Globus pallidus (tissue), 1 donor: ENCODE measurements around the gene LTC4S.
"Not testable (repeated sequence)": the region's sequence is repeated elsewhere in the genome, so short reads cannot be mapped to it uniquely, and the experiment has no call there.

Source experiments
- DNase-seq: peaks from one replicate; pipeline ENCODE4 v3.0.0-alpha.2; 2015; ENCODE audit warnings: low spot score

LTC4S gene

DNA sequence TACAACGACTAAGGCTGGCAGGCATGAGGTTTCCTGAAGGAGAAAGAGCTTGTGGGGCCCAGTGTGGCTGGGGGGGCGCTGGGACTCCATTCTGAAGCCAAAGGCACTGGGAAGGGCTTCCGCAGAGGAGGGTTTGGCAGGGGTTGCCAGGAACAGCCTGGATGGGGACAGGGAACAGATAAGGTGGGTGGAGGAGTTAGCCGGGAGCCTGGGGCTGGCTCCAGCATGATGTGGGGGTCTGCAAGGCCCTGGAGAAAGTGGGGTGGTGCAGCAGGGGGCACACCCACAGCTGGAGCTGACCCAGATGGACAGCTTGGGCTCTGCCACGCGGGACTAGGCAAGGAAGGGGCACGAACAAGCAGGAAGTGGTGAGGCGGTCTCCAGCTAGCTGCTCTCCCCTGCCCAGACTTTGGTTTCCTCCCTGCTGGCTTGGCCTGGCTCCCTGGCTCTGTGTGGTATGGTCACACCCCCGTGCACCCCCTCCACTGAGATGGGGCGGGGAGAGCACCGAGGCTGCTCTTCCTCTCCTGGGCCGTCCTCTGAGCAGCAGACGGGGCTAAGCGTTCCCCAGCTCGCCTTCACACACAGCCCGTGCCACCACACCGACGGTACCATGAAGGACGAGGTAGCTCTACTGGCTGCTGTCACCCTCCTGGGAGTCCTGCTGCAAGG lies at the start of gene LTC4S:
Gene LTC4S, plus strand, starts transcription at position 519 of the 672 bp plus-strand sequence. Its CDS starts 95 bp downstream, at position 614.
- peak; percentile 67 for DNase-seq

GRCh38 chr5:179744106-179744505 lies 49.7 kb upstream of the LTC4S start:
- not testable (repeated sequence) for DNase-seq

DNA sequence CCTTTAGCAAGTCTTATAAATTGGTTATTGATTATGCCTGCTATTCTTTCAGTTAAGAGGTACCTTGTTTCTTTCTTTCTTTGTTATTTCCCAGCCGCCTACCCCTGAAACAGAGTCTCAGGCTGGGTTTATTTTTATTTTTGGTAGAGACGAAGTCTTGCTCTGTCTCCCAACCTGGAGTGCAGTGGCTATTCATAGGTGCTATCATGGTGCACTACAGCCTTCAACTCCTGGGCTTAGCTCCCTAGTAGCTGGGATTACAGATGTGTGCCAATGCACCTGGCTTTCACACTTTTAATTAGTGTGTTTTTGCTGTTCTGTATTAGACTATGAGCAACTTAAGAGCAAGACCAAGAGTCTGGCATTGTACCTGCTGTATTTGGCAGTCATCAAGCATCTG lies 46.9 kb upstream of the LTC4S start:
- no peak for DNase-seq

DNA sequence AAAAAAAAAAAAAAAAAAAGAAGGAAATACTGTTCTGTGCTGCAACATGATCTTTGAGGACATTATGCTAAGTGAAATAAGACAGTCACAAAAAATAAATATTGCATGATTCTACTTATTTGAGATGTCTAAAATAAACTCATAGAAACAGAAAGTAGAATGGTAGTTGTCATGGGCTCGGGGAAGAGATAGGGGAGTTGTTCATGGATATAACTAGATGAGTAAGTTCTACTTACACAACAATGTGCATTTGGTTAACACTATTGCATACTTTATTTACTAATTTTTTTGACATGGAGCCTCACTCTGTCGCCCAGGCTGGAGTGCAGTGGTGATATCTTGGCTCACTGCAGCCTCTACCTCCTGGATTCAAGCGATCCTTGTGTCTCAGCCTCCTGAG lies 46.0 kb upstream of the LTC4S start:
- no peak for DNase-seq

GRCh38 chr5:179749857-179750508 lies 43.8 kb upstream of the LTC4S start:
- no peak for DNase-seq

- no peak for DNase-seq
Observed at GRCh38 chr5:179753971-179754370, 39.8 kb upstream of the LTC4S start.

DNA sequence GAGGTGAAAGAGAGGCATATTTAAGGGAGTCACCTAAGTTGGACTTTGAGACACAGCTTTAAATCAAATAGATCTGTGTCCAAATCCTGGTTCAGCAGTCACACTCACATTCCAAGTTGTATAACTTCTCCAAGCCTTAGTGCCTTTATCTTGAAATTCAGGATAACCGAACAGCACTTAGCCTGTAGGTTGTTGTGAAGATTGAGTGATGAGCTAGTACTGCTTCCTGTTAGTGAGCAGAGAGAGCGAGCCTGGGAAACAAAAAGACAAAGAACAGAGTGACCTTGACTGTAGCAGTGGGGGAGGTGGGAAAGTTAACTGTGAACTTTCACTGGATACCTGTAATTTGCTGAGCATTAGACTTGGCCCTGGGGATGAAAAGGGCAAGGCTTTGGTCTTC lies 38.8 kb upstream of the LTC4S start:
- DNase-seq = no peak

DNA sequence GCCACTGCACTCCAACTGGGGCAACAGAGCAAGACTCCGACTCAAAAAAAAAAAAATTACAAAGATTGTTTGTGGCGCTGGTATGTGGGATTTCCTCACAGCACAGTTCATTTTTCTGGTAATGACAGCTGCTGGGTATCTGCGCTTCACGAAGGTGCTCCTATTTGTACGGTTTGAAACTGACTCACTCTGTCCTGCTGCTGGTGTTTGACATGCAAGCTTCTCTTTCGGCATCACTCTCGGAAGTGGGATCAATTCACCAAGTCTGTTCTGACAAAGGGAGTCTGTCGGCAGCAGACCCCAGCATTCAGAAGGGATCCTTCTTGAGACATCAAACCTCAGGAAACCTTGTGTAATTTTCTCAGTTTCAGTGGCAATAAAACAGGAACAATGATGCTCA lies 34.8 kb upstream of the LTC4S start:
- no peak for DNase-seq

- DNase-seq = no peak
Observed at GRCh38 chr5:179759581-179760551, 33.9 kb upstream of the LTC4S start.

- no peak for DNase-seq
Observed at GRCh38 chr5:179762079-179762780, 31.6 kb upstream of the LTC4S start.

DNA sequence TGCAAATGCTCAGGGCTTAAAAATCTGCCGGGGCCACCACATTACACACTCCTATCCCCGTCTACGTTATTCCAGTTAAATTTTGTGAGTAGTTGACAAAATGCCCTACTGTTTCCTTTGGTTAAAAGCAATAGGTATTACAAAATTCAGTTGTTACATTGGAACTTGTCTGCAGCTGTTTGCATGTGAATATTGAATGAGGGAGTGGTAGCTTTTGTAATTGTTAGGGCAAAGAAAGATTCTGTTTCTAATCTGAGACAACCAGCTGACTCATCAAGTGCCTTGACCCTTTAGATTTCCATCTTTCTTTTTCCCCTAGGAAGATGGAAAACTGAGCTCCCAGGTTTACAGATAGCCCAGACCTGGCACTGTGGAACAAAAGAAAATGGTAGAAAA lies 31.0 kb upstream of the LTC4S start:
- DNase-seq = no peak

DNA sequence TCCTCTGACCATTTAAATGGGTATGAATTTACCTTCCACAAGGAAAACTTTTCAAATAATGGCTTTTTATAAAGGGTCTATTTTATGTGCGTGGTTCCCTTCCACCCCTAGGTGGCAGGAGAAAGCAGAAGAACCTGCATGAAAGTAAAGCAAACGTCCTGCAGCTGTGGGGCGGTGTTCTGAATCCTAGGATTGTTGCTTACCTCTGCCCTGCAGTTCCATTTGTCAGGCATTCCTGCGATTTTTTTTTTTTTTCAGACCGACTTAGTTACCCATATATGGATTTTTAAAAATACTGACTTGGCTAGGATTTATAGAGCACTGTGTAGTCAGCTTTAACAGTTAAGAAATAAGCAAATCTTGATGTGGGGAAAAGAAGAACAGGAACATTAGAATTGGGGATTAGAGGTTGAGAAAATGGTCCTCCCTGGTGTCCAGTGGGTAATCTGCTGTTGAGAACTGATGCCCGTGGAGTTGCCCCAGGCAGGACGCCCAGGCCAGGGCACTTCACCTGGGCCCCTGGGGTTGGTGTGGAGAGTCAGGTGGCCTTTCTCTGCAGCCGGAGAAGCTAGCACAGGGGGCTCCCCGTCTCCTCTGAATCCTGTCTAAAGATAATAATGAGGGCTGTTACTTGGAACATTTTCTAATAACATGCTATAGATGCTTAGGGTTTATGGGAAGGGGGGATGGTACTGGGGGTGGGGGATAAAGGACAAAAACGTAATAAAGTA lies 30.4 kb upstream of the LTC4S start:
- peak; percentile 63 for DNase-seq

GRCh38 chr5:179764056-179764455 lies 29.7 kb upstream of the LTC4S start:
- DNase-seq = no peak

DNA sequence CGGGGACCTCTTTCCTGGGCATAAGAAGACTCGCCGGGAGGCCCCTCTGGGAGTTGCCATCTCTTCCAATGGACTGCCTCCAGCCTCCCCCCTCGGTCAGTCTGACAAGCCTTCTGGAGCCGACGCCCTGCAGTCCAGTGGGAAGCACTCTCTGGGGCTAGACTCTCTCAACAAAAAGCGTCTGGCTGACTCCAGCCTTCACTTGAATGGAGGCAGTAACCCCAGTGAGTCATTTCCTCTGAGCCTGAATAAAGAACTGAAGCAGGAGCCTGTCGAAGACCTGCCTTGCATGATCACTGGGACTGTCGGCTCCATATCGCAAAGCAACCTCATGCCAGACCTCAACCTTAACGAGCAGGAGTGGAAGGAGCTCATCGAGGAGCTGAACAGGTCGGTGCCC lies 28.4 kb upstream of the LTC4S start:
- no peak for DNase-seq

GRCh38 chr5:179766021-179766725 lies 27.6 kb upstream of the LTC4S start:
- no peak for DNase-seq

DNA sequence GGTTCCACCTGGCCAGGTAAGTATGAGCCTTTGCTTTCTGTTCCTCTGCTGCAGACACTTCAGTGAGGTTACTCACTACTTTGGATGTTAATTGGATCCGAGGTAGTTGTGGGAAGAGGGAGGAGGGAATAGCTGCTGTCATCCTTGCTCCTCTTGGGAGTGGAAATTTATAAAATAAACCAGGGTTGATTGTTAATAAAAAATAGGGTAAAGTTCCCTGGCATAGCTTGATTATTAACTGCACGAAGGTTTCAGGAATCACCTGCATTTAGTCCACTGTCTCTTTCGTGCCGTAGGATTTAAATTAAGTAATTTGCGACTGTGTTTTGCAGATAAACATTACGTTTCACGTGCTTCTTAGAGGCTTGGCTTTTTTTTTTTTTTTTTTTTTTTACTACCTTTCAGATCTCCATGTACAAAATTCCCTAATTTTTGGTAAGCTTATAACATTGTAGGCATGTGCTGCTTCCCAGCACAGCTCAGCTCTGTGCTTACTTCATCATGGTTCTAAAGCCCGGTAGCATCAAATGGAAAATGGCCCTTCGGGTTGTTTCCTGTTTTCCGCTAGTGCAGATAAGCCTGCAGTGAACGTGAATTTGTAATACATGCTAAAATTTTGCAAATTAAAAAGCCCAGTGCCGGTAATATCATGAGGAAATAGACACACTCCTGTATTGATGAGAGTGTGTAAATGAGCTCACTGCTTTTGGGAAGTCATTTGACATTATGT lies 26.9 kb upstream of the LTC4S start:
- no peak for DNase-seq

- no peak for DNase-seq
Observed at GRCh38 chr5:179767496-179768100, 26.2 kb upstream of the LTC4S start.

GRCh38 chr5:179768326-179769085 lies 25.3 kb upstream of the LTC4S start:
- DNase-seq = no peak

DNA sequence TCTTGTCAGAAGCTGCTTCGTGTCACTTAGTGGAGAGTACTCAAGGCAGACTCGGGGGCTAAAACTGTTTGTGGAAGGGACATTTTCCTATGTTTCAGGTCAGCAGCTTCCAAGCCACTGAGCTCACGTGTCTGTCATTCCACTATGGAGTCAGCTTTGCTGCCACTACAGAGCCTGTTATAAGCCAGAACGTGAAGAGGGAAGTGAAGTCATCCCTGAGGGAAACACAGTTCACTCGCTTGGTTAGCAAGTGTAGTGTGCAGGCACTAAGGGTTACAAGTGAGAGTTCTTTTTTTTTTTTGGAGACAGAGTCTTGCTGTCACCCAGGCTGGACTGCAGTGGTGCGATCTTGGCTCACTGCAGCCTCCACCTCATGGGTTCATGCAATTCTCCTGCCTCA lies 24.5 kb upstream of the LTC4S start:
- no peak for DNase-seq
